ENCODE results near the gene SRSF3.
"Not testable (repeated sequence)": the region's sequence is repeated elsewhere in the genome, so short reads cannot be mapped to it uniquely, and the experiment has no call there.

The SRSF3 gene

DNA sequence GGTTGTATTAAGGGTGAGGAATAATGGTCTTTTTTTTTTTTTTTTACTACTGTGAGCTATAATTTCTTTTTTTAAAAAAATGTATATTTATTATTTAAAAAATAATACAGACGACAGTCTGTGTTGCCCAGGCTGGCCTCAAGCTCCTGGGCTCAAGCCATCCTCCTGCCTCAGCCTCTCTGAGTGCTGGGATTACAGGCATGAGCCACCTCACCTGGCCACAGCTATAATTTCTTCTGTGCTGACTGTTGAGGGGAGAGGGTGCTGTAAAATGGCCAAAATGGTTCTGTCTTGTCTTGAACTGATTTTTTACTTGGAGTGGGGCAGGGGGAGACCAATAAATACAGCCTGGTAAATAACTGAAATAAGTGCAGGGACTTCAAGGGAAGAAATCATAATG lies 3.6 kb downstream of the SRSF3 start:
- Histone ChIP-seq H3K9ac (peak overlapping the region; percentile 93 to 99 (median 98)), H4K20me1 (peaks cover 80 to 85% (median 83%) of the 10 kb centered on the region in 11 experiments)
- TF ChIP-seq Cebpa-rat (IDR thresholded peaks at IDR 0.05) = no peak

DNA sequence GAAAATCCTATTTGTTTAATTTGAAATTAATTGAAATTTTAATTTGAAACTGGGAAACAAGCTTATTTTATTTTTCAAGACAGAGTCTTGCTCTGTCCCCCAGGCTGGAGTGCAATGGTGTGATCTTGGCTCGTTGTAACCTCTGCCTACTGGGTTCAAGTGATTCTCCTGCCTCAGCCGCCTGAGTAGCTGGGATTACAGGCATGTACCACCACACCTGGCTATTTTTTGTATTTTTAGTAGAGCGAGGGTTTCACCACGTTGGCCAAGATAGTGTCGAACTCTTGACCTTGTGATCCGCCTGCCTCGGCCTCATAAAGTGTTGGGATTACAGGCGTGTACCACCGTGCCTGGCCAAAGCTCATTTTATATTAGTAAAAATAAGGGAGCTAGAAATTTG lies 4.2 kb downstream of the SRSF3 start:
- no peaks in the 10 kb centered on the region for H3K27me3 ChIP-seq
- H3K9ac ChIP-seq = peak overlapping the region; percentile 93 to 99 (median 98); a peak in 21 of 22 replicates
- H3K4me3 ChIP-seq = peak overlapping the region; percentile 63 to 99 (median 88)
- H3K36me3 ChIP-seq = peaks cover 69 to 86% (median 81%) of the 10 kb centered on the region in 11 experiments
- peak overlapping the region; percentile 94 to 99 (median 96) for H3K4me2 ChIP-seq
- TF ChIP-seq Cebpa-rat (IDR thresholded peaks at IDR 0.05) = no peak
- H3K27ac ChIP-seq = peak overlapping the region in 7 of 11 experiments; percentile 44 to 100 (median 99); a peak in 13 of 22 replicates
- peaks cover 55 to 67% (median 61%) of the 10 kb centered on the region in 10 experiments for H3K4me1 ChIP-seq
- peaks cover 0 to 6% (median 0%) of the 10 kb centered on the region in 11 experiments; a peak in 2 of 22 replicates for H3K9me3 ChIP-seq (replicated peaks in 1 of 11)
- peaks cover 85 to 90% (median 89%) of the 10 kb centered on the region in 11 experiments for H4K20me1 ChIP-seq

More for the DNA sequence above, 3.6 kb downstream of the SRSF3 start:
- H3K4me2 ChIP-seq = peak overlapping the region; percentile 94 to 99 (median 96)
- H3K27ac ChIP-seq = peak overlapping the region in 9 of 11 experiments; percentile 49 to 100 (median 98); a peak in 16 of 22 replicates
- peaks cover 55 to 67% (median 61%) of the 10 kb centered on the region in 10 experiments for H3K4me1 ChIP-seq
- peaks cover 63 to 80% (median 76%) of the 10 kb centered on the region in 11 experiments for H3K36me3 ChIP-seq
- H3K4me3 ChIP-seq = peak overlapping the region; percentile 63 to 99 (median 88)
- no peaks in the 10 kb centered on the region for H3K27me3 ChIP-seq
- H3K9me3 ChIP-seq (replicated peaks in 1 of 11) = peaks cover 0 to 6% (median 0%) of the 10 kb centered on the region in 11 experiments; a peak in 2 of 22 replicates

DNA sequence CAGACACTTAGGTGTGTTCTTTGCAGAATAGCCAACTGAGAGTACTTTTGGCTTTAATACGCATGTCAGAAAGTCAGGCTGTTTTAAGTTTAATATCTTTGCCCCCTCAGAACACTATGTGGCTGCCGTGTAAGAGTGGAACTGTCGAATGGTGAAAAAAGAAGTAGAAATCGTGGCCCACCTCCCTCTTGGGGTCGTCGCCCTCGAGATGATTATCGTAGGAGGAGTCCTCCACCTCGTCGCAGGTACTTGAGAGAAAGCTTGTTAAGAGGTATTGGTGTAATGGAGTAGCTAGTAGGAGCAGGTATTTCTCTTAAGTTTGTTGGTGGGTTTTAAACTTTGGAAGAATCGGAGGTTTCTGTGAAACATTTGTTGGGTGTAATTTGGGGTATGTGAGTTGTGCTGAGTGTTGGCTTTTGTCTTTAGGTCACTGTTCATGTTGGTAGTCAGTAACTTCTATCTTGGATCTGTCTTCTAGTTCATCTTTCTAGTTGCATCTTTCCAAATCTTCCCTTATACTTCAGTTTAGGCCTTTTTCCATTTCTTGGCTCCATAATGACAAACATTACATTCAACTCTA lies 4.7 kb downstream of the SRSF3 start:
- peaks cover 0 to 6% (median 0%) of the 10 kb centered on the region in 11 experiments; a peak in 2 of 22 replicates for H3K9me3 ChIP-seq (replicated peaks in 1 of 11)
- H3K27ac ChIP-seq = peak overlapping the region in 7 of 11 experiments; percentile 44 to 100 (median 99); a peak in 13 of 22 replicates
- peak overlapping the region; percentile 63 to 99 (median 88) for H3K4me3 ChIP-seq
- peak overlapping the region; percentile 93 to 99 (median 98); a peak in 21 of 22 replicates for H3K9ac ChIP-seq
- H3K27me3 ChIP-seq = no peaks in the 10 kb centered on the region
- peaks cover 90 to 95% (median 94%) of the 10 kb centered on the region in 11 experiments for H4K20me1 ChIP-seq
- H3K4me1 ChIP-seq = peaks cover 60 to 68% (median 65%) of the 10 kb centered on the region in 10 experiments
- TF ChIP-seq Cebpa-rat (IDR thresholded peaks at IDR 0.05) = no peak
- peak overlapping the region; percentile 94 to 99 (median 96) for H3K4me2 ChIP-seq
- H3K36me3 ChIP-seq = peaks cover 74 to 91% (median 86%) of the 10 kb centered on the region in 11 experiments

DNA sequence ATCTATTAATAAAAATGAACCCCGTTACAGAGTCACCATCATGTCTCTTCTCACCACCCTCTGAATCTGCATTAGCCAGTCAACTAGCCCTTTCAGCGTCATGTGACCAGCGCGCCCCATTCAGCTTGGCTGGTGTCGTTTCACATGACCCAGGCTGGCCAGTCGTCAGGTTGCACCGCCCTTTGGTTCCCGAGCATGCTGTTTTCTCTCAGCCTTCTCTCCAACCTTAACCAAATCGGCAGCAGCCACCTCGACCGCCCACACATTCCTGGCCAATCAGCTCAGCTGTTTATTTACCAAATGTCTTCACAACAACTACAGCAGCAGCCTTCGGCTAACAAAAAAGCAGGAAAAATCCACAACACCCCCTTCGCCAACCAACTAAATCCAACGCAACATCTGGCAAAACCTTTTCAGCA lies 5.6 kb downstream of the SRSF3 start:
- peak overlapping the region; percentile 63 to 99 (median 88); a peak in 19 of 20 replicates for H3K4me3 ChIP-seq
- peak overlapping the region in 9 of 11 experiments; percentile 29 to 99 (median 98); a peak in 14 of 22 replicates for H3K9ac ChIP-seq
- H3K4me2 ChIP-seq = peak overlapping the region; percentile 94 to 99 (median 96)
- H3K27ac ChIP-seq = no peak overlapping the region; a peak in 1 of 22 replicates
- H4K20me1 ChIP-seq = peaks cover 100% of the 10 kb centered on the region in 11 experiments
- peaks cover 0 to 6% (median 0%) of the 10 kb centered on the region in 11 experiments; a peak in 2 of 22 replicates for H3K9me3 ChIP-seq (replicated peaks in 1 of 11)
- no peak for TF ChIP-seq Cebpa-rat (IDR thresholded peaks at IDR 0.05)
- peaks cover 62 to 78% (median 74%) of the 10 kb centered on the region in 10 experiments for H3K4me1 ChIP-seq
- no peaks in the 10 kb centered on the region for H3K27me3 ChIP-seq
- H3K36me3 ChIP-seq = peaks cover 83 to 100% (median 96%) of the 10 kb centered on the region in 11 experiments

DNA sequence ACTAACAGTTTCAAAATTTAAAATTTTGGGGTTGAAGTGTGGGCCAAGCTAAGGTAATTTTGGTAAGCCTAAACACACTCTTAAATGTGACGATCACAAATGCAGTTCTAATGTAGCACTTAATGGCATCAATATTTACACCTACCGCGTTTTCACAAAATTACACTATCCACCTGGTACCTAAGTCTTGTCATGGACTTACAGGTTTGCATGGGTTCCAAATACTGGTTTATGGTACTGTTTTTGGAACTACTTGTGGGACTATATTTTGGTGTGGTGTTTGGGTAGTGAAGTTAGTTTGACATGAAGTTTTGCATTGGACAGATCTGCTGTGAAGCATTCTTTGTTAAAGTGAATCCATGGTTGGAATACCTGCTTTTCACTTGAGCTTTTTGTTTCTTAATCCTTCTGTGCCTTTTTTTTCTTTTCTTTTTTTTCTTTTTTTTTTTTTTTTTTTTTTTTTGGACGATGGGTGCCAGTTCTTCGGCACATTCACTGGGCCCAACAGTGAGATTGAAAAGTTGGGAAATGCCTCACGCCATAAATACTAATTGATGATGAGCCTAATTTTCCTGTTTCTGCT lies 6.5 kb downstream of the SRSF3 start:
- Histone ChIP-seq H3K27ac (peak overlapping the region in 4 of 11 experiments; percentile 4 to 38 (median 29); a peak in 3 of 22 replicates), H3K9ac (peak overlapping the region in 9 of 11 experiments; percentile 12 to 99 (median 47); a peak in 11 of 22 replicates), H3K27me3 (no peaks in the 10 kb centered on the region), H3K4me2 (peak overlapping the region; percentile 94 to 99 (median 96)), H4K20me1 (peaks cover 100% of the 10 kb centered on the region in 11 experiments), H3K4me3 (peak overlapping the region in 9 of 10 experiments; percentile 10 to 99 (median 88); a peak in 12 of 20 replicates), H3K9me3 (replicated peaks in 1 of 11) (peaks cover 0 to 5% (median 0%) of the 10 kb centered on the region in 11 experiments; a peak in 2 of 22 replicates), H3K36me3 (peaks cover 92 to 100% (median 100%) of the 10 kb centered on the region in 11 experiments), H3K4me1 (peaks cover 71 to 86% (median 83%) of the 10 kb centered on the region in 10 experiments)
- TF ChIP-seq Cebpa-rat (IDR thresholded peaks at IDR 0.05) = no peak

DNA sequence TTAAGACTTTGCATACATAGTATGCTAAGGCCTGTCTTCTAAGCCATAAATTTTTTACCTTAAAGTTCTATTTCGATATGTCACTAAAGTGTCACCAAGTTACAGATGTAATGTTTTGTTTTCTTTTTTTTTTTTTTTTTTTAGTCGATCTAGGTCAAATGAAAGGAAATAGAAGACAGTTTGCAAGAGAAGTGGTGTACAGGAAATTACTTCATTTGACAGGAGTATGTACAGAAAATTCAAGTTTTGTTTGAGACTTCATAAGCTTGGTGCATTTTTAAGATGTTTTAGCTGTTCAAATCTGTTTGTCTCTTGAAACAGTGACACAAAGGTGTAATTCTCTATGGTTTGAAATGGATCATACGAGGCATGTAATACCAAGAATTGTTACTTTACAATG lies 7.7 kb downstream of the SRSF3 start:
- H3K4me1 ChIP-seq = peaks cover 79 to 94% (median 89%) of the 10 kb centered on the region in 10 experiments

DNA sequence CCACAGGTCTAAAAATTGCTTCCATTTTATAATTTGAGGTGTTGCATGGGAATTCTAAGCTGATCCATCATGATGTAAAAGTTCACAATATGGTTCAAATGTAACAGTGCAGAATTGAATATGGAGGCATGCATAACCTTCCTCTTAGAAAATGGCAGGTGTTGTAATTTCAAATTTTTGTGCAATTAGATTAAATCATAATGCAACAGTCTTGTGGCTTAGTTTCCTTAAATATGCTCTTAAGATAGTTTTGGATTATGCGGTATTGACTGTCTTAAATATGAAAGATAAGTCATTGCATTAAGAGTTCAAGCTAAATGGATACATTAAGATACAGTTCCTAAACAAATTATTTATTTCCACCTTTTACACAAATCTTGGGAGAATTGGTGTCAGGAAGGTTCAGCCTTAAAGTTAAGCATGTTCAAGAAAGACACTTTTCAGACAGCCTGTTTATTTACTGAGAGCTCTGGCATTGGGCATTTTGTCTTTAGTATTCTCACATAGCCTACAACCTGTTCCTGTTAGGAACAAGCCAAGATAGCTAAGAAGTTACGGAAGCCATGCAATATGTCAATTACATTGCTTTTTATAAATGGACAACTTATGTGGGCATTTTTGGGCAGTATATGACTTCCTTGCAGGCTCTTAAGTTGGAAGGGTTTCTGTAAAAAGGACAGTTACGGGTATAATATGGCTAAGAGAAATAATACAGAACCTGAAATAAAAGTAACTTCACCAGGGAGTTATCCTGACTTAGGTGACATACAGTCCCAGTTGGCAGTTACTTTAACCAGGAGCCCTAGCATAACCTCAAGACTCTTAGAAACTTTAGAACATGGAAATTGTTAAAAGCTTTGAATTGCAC lies 9.3 kb downstream of the SRSF3 start:
- H3K4me1 ChIP-seq = peaks cover 68 to 98% (median 91%) of the 10 kb centered on the region in 10 experiments
- H3K27ac ChIP-seq = no peak overlapping the region
- H3K4me3 ChIP-seq = no peak overlapping the region; a peak in 1 of 20 replicates
- peaks cover 98 to 100% (median 100%) of the 10 kb centered on the region in 11 experiments for H3K36me3 ChIP-seq
- no peak overlapping the region; a peak in 1 of 22 replicates for H3K9ac ChIP-seq
- H4K20me1 ChIP-seq = peaks cover 99 to 100% (median 100%) of the 10 kb centered on the region in 11 experiments
- H3K27me3 ChIP-seq = no peaks in the 10 kb centered on the region
- no peaks in the 10 kb centered on the region for H3K9me3 ChIP-seq (replicated peaks in 1 of 11)
- no peak for TF ChIP-seq Cebpa-rat (IDR thresholded peaks at IDR 0.05)
- peak overlapping the region; percentile 40 to 99 (median 95); a peak in 18 of 22 replicates for H3K4me2 ChIP-seq

More for the DNA sequence above, 7.7 kb downstream of the SRSF3 start:
- H3K4me2 ChIP-seq = peak overlapping the region; percentile 94 to 99 (median 96); a peak in 21 of 22 replicates
- peak overlapping the region in 8 of 11 experiments; percentile 7 to 99 (median 48); a peak in 11 of 22 replicates for H3K9ac ChIP-seq
- peaks cover 99 to 100% (median 100%) of the 10 kb centered on the region in 11 experiments for H3K36me3 ChIP-seq
- peak overlapping the region in 4 of 10 experiments; percentile 3 to 78 (median 25); a peak in 3 of 20 replicates for H3K4me3 ChIP-seq
- H4K20me1 ChIP-seq = peaks cover 99 to 100% (median 100%) of the 10 kb centered on the region in 11 experiments
- H3K27me3 ChIP-seq; H3K9me3 ChIP-seq (replicated peaks in 1 of 11): not testable (repeated sequence)
- peak overlapping the region in 1 of 11 experiments; percentile 38; a peak in 1 of 22 replicates for H3K27ac ChIP-seq
